Measurements from ENCODE around the gene NFKBIB.
"Not testable (repeated sequence)": the region's sequence is repeated elsewhere in the genome, so short reads cannot be mapped to it uniquely, and the experiment has no call there.

Gene NFKBIB

DNA sequence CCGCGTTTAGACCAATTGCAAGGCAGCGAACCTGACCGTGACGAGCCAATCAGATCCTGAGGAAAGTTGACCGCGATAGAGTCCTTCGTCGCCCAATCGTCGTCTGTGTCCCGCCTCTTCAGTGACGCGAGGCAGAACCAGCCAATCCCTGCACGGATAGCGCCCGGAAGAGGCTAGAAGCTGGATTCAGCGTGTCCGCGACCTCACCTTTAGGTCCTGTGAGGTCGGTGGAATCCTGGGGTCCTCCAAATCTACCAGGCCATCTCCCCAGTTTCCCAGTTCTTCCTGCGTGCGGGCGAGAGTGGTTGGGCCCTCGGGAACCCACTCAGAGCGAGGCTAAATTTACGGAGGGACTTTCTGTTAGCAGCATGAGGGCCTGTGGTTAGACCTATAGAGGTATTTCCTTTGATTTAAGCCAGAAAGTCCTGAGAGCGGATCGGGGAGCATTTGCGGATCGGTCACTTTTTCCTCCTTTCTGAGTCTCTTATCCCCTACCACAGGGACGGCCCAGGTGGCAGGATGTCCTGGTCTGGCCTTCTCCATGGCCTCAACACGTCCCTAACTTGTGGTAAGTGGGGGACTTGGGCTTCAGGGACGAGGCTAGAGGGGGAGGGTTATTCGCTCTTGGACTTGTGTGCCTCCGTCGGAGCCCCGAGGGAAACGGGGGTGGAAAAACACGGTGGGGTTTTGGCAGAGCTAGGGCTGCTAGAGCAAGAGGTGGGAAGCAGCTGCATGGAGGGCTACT is 31.2 kb downstream of the NFKBIB start, which contains the start of gene MRPS12:
Gene MRPS12, plus strand, starts transcription at position 169 of the 745 bp plus-strand sequence. Its CDS starts 351 bp downstream, at position 520.
- peak; percentile 98 for DNase-seq

DNA sequence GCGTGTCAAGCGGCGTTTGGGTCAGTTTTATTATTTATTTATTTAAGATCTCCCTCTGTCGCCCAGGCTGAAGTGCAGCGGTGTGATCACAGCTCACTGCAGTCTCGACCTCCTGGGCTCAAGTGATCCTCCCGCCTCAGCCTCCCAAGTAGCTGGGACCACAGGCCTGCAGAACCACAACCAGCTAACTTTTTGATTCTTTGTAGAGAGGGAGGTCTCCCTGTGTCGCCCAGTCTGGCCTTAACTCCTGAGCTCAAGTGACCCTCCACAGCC is 31.7 kb downstream of the NFKBIB start:
- no peak for DNase-seq

DNA sequence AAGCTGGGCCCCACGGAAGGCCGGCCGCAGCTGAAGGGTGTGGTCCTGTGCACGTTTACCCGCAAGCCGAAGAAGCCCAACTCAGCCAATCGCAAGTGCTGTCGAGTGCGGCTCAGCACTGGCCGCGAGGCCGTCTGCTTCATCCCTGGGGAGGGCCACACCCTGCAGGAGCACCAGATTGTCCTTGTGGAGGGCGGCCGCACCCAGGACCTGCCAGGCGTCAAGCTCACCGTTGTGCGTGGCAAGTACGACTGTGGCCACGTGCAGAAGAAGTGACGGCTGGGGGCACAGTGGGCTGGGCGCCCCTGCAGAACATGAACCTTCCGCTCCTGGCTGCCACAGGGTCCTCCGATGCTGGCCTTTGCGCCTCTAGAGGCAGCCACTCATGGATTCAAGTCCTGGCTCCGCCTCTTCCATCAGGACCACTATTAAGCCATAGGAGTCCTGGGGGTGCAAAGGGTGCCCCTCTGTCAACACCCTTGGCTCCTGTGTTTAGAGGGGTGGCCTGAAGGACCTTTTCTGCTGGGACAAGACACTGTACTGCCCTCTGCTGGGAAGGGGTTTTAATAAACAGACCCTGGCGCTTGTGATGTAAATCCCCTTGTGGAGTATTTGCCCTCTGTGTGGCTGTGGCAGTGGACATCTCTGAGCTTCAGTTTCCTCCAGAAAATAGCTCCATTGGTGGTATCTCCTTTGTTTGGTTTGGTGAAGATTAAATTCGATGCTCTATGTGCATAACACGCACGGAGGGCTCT is 32.8 kb downstream of the NFKBIB start:
- no peak for DNase-seq

DNA sequence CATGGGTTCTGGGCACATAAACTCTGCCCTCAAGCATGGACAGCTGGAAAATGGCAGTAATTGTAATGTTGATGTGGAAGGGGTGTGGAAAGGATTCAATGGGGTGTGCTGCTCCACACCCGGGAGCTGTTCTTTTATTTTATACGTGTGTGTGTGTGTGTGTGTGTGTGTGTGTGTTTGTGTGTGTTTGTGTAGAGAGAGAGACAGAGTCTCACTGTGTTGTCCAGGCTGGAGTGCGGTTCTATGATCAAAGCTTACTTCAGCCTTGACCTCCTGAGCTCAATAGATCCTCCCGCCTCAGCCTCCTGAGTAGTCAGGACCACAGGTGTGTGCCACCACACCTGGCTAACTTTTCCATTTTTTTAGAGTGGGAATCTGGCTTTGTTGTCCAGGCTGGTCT is 33.8 kb downstream of the NFKBIB start:
- no peak for DNase-seq

DNA sequence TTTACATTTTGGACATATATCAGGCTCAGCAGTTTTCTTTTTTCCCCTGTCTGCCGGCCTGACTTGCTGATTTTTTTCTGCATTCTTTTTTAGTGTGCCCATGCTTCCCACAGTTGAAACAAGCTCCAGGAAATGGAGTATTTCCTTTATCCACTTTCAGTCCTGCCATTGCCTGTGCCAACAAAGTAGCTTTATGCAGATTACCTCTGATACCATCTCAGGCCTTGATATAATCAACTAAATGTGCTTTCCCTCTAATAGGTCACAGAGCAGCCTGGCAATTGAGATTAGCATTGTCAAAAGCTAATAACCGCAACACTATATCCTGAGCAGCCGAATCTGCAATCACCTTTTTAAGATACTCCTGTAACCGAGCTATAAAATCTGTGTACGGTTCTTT is 40.2 kb downstream of the NFKBIB start:
- no peak for DNase-seq

DNA sequence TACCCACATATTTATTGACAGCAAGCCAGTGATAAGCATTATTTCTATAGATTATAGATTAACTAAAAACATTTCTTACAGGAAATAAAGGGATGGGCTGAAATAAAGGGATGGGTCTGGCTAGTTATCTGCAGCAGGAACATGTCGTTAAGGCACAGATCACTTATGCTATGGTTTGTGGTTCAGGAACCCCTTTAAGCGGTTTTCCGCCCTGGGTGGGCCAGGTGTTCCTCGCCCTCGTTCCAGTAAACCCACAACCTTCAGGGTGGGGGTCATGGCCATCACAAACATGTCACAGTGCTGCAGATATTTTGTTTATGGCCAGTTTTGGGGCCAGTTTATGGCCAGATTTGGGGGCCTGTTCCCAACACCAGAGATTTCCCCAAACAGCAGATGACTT is 41.7 kb downstream of the NFKBIB start:
- DNase-seq = not testable (repeated sequence)

DNA sequence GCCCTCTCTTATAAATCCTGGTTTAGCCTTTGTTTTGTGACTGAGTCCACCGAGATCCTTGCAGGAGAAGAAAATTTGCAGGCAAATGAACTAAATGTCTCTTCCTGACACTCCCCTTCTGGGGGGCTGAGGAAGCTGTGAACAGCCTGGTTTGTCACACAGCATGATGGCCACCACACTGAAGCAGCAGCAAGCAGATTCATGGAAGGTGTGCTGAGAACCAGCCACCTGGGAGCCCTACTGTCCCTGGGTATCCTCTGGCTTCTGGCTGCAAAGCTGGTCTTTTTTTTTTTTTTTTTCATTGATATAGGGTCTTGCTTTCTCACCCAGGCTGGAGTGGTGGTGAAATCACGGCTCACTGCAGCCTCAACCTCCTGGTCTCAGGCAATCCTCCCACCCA is 42.2 kb downstream of the NFKBIB start:
- no peak for DNase-seq

DNA sequence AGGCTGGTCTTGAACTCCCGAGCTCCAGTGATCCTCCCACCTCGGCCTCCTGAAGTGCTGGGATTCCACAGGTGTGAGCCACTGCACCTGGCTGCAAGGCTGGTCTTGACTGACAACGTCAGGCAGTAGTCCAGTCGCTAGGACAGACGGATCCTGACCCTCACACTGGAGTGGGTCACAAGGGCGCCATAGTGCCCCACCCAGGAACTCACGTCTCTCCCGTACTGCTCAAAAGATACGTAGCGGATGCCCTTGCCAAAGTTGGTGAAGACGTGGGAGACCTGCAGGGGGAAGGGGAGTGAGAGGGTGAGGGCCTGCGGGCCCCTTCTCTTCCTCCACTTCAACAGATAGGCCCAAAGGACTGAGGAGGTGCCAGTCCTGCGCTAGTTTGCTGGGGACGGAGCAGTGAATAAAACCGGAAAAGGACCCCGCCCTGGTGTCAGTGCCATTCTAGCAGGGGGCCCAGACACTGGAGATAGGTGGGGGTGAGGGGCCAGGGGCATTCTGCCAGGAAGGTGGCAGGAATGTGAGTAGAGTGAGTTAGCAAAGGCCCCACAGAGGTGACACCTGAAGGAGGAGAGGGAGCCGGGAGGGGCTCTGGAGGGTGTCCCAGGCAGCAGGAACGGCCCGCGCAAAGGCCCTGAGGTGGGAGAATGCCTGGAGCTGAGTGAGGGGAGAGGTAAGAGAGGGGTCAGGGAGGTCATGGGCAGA is 42.9 kb downstream of the NFKBIB start:
- DNase-seq = no peak

DNA sequence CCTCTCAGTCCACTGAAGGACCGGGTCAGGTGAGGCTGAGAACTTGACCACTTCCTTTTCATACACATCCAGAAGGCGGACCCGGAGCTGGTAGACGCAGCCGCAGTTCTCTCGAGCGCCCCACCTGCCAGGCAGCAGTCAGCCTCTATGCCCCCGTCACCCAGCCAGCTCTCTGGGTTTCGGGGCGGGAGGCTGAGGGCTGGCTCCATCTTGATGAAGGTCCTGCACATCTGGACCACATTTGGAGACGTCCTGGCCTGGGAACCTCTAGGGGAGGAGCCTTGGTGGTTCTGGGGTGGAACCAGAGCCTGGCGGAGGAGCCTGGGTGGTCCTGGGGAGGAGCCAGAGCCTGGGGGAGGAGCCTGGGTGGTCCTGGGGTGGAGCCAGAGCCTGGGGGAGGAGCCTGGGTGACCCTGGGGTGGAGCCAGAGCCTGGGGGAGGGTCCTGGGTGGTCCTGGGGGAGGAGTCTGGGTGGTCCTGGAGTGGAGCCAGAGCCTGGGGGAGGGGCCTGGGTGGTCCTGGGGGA is 45.3 kb downstream of the NFKBIB start:
- no peak for DNase-seq

DNA sequence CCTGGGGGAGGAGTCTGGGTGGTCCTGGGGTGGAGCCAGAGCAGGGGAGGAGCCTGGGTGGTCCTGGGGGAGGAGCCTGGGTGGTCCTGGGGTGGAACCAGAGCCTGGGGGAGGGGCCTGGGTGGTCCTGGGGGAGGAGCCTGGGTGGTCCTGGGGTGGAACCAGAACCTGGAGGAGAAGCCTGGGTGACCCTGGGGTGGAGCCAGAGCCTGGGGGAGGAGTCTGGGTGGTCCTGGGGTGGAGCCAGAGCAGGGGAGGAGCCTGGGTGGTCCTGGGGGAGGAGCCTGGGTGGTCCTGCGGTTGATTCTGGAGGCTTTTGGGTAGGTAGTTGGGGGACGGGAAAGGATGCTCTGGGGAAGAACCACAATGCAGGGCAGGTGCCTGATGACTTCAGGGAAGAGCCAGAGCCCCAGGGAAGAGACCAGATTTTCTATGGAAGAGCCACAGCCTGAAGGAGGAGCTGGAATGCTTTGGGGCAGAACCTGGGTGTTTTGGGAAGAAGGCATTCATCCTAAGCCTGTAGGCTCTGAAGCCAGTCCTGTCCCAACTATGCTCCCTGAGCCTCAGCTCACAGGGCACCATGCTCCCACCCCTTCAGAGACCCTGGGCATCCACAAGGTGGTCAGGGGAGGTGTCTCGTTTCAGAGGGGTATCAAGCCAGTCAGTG is 45.9 kb downstream of the NFKBIB start:
- no peak for DNase-seq

DNA sequence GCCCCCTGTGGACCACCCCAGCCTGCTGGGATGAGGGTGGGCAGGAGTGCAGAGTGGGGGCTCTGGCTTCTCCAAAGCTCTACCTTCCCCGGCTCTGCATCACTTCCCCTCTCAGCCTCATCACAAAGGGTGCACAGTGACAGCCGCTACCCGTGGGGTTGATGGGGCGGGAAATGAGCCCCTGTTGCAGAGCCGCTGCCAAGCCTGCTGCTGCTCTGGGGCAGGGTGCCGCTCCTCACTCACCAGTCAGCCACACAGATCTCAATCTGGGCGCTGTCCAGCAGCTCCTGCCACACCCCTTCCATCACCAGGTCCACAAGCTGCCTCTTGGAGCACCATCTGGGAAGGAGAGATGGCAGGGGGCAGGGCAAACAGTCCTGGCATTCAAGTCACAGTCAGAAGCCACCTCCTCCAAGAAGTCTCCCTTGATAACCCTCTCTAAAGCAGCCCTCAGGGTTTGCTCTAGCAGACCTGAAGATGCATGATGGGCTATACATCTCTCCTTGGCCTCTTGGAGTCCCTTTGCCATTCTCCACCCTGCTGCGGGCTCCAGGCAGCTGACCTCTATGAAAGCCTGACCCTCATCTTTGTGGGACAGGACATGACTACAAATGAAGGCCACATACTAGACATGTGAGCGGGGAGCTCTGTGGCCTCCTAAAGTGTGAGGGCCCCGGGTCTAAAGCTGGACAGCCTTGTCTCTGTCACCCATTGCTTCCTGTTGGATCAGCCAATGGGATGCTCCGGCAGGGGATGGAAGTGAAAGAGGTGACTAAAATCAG is 46.7 kb downstream of the NFKBIB start:
- no peak for DNase-seq

DNA sequence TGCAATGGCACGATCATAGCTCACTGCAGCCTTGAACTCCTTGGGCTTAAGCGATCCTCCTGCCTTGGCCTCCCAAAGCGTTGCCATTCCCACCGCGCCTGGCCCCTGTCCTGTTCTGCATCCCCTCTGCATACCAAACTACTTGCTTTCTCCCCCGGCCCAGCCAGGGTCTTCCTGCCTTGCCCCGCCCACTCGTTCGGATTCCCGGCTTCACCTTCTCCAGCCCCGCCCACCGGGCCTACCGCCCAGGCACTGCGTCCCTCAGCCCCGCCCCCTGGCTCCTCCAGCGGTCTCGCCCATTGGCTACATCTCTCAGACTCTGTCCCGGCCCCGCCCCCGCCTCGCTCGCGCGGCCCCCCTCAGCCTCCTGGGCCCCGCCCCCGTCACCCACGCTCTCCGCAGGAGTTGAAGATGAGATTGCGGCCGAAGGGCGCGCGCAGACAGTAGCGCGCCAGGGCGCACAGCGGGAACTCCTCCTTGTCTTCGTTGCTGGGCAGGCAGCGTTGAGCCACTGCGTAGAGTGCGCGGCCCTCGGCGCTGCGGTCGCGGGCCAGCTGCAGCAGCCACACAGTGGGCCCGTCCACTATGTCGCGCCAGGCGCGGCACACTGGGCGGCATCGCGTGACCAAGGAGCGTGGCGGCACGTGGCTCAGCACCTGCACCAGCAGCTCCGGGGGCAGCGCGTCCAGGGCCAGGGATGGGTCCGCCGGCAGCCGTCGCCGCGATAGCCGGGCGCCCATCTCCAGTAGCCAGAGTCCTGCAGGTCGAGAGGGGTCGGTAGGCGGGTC is 50.0 kb downstream of the NFKBIB start:
- DNase-seq = peak; percentile 91

DNA sequence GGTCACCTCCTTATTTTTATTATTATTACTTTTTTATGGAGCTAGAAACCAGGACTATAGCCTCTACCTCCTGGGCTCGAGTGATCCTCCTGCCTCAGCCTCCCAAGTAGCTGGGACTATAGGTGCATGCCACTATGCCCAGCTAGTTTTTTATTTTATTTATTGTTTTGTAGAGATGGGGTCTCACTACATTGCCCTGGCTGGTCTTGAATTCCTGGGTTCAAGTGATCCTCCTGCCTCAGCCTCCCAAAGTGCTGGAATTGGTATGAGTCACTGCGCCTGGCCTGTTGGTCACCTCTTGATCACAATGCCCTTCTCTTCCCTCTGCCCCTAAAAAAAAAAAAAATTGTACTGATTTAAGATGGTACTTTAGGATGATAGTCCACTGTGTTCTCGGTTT is 51.4 kb downstream of the NFKBIB start:
- no peak for DNase-seq

DNA sequence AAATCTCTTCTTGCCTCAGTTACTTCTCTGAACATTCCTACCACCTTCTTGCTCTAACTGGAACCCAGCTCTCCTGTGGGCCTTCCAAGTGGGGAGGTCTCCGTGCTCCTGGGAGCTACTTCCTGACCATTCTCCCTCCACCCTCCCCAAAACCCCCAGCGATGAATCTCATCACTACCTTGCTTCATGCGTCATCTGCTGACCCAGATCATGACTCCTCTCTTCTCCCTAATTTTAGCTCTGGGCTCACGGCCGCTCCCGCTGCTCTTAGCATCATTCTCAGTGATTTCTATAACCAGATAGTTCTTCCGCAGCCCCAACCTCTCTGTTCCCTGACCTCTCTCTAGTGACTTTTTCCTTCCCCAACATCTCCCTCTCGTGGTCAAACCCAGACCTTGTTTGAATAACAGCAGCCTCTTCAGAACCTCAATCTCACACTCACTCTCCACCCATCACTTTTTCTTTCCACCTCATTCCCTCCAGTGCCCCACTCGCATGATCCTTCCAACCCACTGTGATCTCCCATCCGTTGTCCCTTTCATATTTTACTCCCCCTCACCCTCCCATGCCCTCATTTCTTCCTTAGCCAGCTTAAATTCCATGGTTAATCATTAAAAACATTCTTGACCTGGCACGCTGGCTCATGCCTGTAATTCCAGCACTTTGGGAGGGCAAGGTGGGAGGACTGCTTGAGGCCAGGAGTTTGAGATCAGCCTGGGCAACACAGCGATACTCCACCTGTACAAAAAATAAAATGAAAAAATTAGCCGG is 52.8 kb downstream of the NFKBIB start:
- no peak for DNase-seq

DNA sequence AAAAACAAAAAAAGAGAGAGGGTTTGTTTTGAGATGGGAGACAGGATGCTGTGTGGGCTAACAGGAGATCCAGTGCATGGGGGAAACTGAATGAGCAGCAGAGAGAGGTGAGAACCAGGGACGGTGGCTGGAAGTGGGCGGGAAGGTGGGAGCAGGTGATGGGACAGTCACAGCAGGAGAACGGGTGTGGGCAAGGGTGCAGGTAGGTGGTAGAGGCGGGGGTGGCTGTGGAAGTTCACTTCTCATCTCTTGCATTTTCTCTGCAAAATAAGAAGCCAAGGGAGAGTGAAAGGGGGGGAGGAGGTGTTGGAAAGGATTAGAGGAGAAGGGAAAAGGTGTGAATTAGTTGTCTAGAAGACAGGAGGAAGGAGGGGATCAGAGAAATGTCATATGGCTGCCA is 53.9 kb downstream of the NFKBIB start:
- no peak for DNase-seq

DNA sequence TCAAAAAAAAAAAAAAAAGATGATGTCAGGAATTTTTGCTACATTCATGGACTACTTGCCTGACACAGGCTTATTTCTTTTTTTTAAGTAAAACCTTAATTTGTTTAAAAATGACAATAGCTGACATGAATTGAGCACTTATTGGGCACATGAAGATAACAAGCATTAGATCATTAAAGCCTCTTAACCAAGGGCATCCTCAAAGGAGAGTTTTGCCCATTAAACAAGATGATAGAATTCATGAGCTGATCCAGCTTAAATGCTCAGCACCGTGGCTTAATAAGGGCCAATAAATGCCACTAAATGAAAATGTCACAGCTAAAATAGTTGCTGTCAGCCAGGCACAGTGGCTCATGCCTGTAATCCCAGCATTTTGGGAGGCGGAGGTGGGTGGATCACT is 56.5 kb downstream of the NFKBIB start:
- no peak for DNase-seq

DNA sequence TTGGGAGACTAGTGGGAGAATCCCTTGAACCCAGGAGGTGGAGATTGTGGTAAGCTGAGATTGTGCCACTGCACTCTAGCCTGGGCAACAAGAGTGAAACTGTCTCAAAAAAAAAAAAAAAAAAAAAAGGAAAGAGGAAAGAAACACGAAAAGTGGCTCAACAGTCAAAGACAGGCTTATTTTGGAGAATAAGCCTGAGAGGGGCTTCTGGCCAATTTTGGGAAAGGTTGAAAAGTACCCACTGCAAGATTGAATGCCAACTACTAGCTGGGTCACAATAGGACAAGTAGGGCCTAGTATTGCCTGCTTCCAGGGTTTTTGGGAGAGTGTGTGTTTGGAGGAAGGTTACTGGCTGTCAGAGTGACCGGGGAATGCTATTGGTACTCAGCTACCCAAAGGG is 58.5 kb downstream of the NFKBIB start:
- no peak for DNase-seq

Data from left hindlimb (tissue), 1 donor.